ENCODE measurements around the gene SCARB2.

SCARB2 gene

GRCh38 chr4:76197031-76197743 is 16.4 kb downstream of the SCARB2 start:
- no peak for DNase-seq

GRCh38 chr4:76196376-76196775 is 17.2 kb downstream of the SCARB2 start:
- no peak for DNase-seq

GRCh38 chr4:76195326-76195725 is 18.3 kb downstream of the SCARB2 start:
- DNase-seq, result no peak

GRCh38 chr4:76194325-76194724 is 19.3 kb downstream of the SCARB2 start:
- DNase-seq, result no peak

- no peak for DNase-seq
Observed at GRCh38 chr4:76192236-76192635, 21.4 kb downstream of the SCARB2 start.

GRCh38 chr4:76188557-76188956 is 25.1 kb downstream of the SCARB2 start:
- DNase-seq, result no peak

GRCh38 chr4:76188149-76188548 is 25.5 kb downstream of the SCARB2 start:
- no peak for DNase-seq

GRCh38 chr4:76187152-76187551 is 26.5 kb downstream of the SCARB2 start:
- no peak for DNase-seq

GRCh38 chr4:76182463-76182862 is 31.2 kb downstream of the SCARB2 start:
- no peak for DNase-seq

- DNase-seq, result peak; percentile 78
Observed at GRCh38 chr4:76179398-76180318, 34.0 kb downstream of the SCARB2 start.

GRCh38 chr4:76178296-76178695 is 35.3 kb downstream of the SCARB2 start:
- DNase-seq, result no peak

- no peak for DNase-seq
Observed at GRCh38 chr4:76177709-76178108, 35.9 kb downstream of the SCARB2 start.

GRCh38 chr4:76175336-76175735 is 38.3 kb downstream of the SCARB2 start:
- no peak for DNase-seq

GRCh38 chr4:76174216-76174615 is 39.4 kb downstream of the SCARB2 start:
- DNase-seq, result no peak

- DNase-seq, result no peak
Observed at GRCh38 chr4:76168688-76169087, 44.9 kb downstream of the SCARB2 start.

- no peak for DNase-seq
Observed at GRCh38 chr4:76166480-76166879, 47.1 kb downstream of the SCARB2 start.

- DNase-seq, result no peak
Observed at GRCh38 chr4:76160355-76160754, 53.3 kb downstream of the SCARB2 start.

- DNase-seq, result no peak
Observed at GRCh38 chr4:76156635-76157034, 57.0 kb downstream of the SCARB2 start.

- no peak for DNase-seq
Observed at GRCh38 chr4:76155979-76156378, 57.6 kb downstream of the SCARB2 start.

- no peak for DNase-seq
Observed at GRCh38 chr4:76153356-76153755, 60.3 kb downstream of the SCARB2 start.

- peak; percentile 96 for DNase-seq
Observed at GRCh38 chr4:76148142-76148865, 65.3 kb downstream of the SCARB2 start, which contains the start of gene NUP54. NUP54 (minus strand) TSS chr4:76148397; CDS start chr4:76148374, 23 bp downstream.

- DNase-seq, result peak; percentile 48
Observed at GRCh38 chr4:76147454-76148141, 66.0 kb downstream of the SCARB2 start.

GRCh38 chr4:76144546-76144945 is 69.1 kb downstream of the SCARB2 start:
- no peak for DNase-seq
